HG03565 (cell line): ENCODE results near the gene RNF144B.
"Not testable (repeated sequence)": the region's sequence is repeated elsewhere in the genome, so short reads cannot be mapped to it uniquely, and the experiment has no call there.

Experiments used
- ATAC-seq: cut with Tn5 transposase; IDR thresholded peaks from one replicate; pipeline ENCODE4 v1.9.1; 2021; ENCODE audit warnings: mild to moderate bottlenecking, moderate library complexity; ENCODE audit not compliant: unreplicated experiment

The RNF144B gene

DNA sequence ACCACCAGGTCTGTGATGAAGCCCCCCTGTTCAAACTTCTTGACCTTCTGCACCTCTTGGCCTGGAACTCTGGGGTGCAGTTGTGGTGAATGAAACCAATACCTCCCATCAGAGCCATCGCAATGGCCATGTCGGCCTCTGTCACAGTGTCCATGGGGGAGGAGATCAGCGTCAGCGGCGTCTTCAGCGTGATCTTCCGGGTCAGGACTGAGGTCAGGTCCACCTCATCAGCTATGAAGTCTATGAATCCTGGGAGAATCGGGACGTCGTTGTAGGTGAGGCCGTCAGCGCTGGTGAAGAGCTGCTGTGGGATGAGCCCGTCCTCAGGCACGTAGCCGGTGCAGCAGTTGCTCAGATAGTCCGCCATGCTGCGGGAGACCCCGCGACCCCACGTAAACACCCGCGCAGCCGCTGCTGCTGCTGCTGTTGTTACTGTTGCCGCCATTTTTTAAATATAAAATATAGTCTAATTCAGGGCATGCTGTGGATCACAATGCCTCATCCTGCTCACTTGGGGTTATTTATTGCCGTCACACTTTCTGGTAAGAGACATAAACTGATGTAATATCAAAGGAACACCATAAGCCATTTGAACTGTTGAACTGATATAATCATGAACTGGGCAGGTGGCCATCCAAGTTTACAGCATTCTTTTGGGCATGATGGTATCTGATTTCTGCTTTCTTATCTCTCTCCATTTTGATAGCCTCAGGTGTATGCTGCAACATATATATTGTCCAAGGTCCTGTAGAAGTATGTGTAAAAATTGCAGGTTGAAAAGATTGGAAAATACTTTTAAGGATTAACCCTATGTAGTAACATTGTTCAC is 18.7 kb upstream of the RNF144B start:
- no peak for ATAC-seq

DNA sequence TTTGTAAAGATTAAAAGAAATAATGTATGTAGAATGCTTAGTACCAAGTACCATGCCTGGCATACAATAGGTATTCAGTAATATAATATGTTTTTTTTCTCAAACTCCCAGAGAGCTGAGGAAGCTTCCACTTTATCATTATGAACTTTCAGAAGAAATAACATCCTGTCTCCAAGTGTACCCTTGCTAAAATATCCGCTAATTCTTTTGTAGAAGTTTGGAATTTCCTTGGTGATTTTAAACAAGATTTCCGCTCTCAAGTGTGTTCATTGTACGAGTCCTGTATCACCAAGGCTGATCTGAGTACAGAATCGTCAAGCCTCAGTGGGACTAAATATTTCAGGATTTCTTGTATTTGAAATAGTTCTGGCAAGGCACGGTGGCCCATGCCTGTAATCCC is 16.1 kb upstream of the RNF144B start:
- no peak for ATAC-seq

DNA sequence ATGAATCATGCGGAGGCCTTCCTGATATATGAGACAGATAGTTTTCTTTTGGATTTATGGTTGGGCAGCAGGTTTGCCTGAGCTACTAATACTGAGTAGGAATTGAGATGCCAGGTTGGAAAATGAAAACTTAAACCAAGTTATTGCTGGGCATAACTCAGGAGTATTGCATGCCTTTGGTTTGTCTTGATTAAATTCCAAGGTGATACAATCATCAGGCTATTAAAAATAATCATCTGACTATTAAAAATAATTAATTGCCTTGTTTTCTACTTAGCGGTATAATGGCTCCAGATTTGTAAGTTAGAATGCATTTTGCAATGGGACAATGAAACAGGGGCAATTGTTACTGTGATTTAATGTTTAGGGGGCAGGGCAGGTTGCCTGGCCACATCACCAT is 15.5 kb upstream of the RNF144B start:
- ATAC-seq = no peak

GRCh38 chr6:18380158-18380836 is 6.9 kb upstream of the RNF144B start:
- ATAC-seq = no peak

DNA sequence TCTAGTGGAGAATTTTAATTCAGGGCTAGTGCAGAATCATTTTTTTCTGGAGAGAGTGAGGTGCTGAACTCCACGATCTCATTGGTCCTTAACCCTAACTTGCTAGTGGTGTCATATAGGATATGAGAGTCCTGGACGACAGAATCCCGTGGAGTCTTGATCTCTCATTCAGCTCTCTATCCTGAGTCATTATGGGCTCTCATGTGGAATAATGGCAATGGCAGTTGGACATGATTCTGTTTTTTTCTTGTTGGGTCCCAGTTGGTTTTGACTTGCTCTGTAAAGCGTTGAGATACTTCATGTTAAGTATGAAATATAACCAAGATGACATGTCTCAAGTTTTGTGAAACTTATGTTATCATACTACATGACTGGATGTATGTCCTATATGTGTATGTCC is 6.3 kb upstream of the RNF144B start:
- ATAC-seq = no peak

GRCh38 chr6:18383441-18383840 is 3.7 kb upstream of the RNF144B start:
- ATAC-seq = no peak

- ATAC-seq = no peak
Measured at GRCh38 chr6:18384621-18385020, 2.5 kb upstream of the RNF144B start.

GRCh38 chr6:18386298-18386976 is 713 bp upstream of the RNF144B start:
- ATAC-seq = no peak

DNA sequence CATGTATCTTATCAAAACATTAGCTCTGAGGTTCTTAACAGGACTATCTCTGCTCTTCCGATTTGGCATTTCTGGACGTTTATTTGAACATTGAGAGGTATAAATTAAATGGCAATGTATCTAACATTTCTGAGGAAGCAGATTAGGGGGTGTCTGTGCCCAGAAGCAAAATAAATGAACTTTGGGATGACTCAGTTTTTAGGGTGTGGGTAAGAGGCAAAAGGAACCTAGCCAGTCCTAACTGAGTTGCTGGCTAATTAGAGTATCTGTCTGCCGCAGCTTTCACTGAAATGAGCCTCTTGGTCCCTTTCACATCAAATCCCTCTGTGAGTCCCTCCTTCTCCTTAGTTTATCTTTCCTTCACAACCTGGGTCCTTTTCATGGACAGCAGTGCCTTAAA is 1.1 kb downstream of the RNF144B start:
- no peak for ATAC-seq

- ATAC-seq = no peak
Measured at GRCh38 chr6:18388942-18389341, 1.8 kb downstream of the RNF144B start.

DNA sequence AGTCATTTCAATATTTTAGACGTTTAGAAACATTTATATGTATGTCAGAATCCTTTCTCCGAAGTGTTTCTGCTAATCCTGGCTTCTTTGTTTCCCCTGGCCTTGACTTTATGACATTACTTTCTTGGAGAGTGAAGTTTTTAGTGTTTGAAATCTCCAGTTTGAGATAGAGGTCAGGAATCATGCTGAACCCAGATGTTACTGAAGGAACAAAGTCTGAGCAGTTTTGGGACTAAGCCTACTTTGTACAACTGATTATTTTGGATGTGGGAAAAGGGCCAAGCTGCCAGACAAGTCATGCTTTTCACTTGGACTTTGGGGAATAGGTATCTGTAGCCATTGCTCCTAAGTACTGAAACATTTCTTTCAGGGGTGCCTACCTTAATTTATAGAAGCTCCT is 2.3 kb downstream of the RNF144B start:
- no peak for ATAC-seq

- ATAC-seq = no peak
Measured at GRCh38 chr6:18390476-18390875, 3.3 kb downstream of the RNF144B start.

- no peak for ATAC-seq
Measured at GRCh38 chr6:18391023-18391422, 3.9 kb downstream of the RNF144B start.

DNA sequence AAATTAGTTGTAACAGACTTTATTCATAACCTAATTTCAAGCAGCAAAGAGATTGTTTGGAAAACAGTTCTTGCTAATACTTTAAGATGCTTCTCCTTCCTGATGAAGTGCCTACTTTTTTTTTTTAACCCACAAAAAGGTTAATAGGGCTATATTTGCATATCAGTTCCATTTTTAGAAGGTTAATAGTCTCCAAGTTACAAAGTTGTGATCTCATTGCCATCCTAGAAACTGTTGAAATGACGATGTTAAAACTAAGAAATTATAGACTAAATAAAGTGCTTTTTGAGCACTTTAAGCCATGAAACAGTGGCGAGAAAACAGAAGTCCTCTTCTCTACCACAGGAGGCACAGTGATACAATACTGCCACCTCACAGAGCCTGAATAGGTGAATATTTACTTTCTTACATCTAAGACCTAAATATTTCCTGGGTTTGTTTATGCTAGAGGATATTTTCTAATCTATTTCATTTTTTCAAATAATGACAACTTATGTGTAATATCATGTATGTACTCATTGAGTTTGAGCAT is 5.3 kb downstream of the RNF144B start:
- ATAC-seq = no peak

- ATAC-seq = no peak
Measured at GRCh38 chr6:18393698-18394097, 6.5 kb downstream of the RNF144B start.

DNA sequence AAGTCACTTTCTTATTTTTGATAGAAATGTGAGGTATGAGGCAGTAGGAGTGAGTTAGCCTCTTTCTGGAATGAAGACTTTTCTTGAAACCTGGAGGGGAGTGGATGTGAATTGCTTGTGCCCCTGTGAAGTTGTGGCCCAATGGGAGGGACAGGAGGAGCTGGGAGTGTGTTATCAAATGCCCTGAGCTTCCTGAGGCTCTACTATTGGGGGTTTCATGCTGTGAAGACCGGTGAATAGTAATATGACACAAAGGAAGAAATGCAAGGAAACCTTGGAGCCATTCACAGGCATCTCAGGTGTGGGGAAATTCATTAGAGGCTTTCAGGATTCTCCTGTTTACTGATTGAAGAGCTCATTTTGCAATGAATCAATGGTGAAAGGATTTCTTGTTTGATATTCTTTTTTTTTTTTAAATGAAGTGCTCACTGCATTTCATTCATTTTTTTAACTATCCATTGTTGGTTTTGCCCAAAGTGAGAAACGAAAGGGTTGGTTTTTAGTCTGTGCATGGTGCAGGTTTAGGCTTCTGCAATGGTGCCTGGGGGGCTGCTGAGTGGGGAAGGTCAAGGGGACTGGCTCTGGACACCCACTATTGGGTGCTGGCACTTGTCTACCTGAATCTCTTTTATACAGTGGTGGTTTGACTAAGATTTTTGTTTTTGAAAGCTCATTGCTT is 8.2 kb downstream of the RNF144B start:
- ATAC-seq = no peak

DNA sequence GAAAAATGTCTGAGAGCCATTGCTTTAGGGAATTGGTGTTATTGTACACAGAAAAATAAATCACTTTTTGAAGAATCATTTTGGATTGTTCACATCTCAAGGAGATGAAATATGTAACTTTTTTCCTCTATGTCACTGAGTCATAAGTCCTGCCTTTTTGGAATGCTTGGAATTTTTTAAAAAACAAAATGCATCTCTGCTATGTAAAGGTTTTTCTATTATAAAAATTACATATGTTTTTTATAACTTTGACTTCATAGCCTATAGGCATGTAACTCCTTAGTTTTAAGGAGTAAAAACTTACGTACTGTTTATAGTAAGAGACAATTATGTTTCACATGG is 8.7 kb downstream of the RNF144B start:
- no peak for ATAC-seq

GRCh38 chr6:18397701-18398100 is 10.6 kb downstream of the RNF144B start:
- no peak for ATAC-seq

- not testable (repeated sequence) for ATAC-seq
Measured at GRCh38 chr6:18398225-18398624, 11.1 kb downstream of the RNF144B start.

DNA sequence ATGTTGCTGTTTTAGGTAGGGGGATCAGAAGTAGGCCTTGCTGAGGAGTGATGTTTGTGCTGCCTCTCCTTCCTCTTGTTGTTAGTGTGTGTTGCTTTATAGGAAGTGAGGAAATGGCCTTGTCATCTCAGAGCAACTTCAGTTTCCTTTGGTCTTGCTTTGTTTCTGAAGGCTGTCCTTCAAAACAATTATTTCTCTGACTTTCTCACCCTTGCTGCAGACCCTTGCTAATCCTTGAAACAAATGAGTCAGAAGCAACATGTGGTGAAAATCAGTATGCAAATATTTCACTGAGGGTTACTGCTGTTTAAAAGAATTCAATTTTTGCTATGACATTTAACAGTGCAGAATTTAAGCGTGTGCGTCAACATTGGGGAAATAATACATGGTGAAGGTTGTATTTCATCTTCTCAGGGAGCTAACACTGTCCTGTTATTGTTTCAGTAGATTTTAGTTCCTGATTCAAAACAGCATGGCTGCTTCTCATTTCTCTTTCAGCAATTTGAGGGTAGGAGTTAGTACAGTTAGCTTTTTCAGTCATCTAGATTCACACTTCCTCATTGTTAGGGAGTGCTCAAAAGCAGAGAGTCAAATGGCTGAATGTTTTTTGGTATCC is 13.8 kb downstream of the RNF144B start:
- peak; percentile 92 for ATAC-seq

DNA sequence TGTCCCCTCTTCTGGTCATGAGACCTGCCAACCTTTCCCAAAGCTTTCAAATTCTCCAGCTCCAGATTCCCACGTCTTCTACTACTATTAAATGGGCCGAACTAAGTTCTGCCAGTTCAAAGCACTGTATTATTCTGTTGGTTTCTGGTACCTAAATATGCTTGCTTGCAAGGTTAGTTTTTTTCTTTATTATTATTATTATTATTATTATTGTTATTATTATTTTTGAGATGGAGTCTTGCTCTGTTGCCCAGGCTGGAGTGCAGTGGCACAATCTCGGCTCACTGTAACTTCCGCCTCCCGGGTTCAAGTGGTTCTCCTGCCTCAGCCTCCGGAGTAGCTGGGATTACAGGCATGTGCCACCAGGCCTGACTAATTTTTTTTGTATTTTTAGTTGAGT is 17.8 kb downstream of the RNF144B start:
- not testable (repeated sequence) for ATAC-seq
